NCI-H82 (cell line): ENCODE measurements around the gene FIG4.
"Not testable (repeated sequence)": the region's sequence is repeated elsewhere in the genome, so short reads cannot be mapped to it uniquely, and the experiment has no call there.

Experiments used
- DNase-seq: peaks from one replicate; lab custom pipeline; 2025; lab: John Stamatoyannopoulos, UW

Gene FIG4

GRCh38 chr6:109759098-109759955 lies 68.2 kb downstream of the FIG4 start:
- DNase-seq, result no peak

- DNase-seq, result no peak
These were observed 69.1 kb downstream of the FIG4 start for GRCh38 chr6:109760208-109760607.

- DNase-seq, result no peak
These were observed 71.1 kb downstream of the FIG4 start for GRCh38 chr6:109762166-109762565.

GRCh38 chr6:109762769-109763441 lies 71.8 kb downstream of the FIG4 start:
- no peak for DNase-seq

GRCh38 chr6:109766167-109766566 lies 75.1 kb downstream of the FIG4 start:
- DNase-seq, result no peak

GRCh38 chr6:109767961-109768360 lies 76.9 kb downstream of the FIG4 start:
- no peak for DNase-seq

GRCh38 chr6:109768485-109768884 lies 77.4 kb downstream of the FIG4 start:
- no peak for DNase-seq

GRCh38 chr6:109769213-109769612 lies 78.1 kb downstream of the FIG4 start:
- no peak for DNase-seq

GRCh38 chr6:109770047-109770446 lies 79.0 kb downstream of the FIG4 start:
- peak; percentile 79 for DNase-seq

GRCh38 chr6:109770779-109771178 lies 79.7 kb downstream of the FIG4 start:
- no peak for DNase-seq

- not testable (repeated sequence) for DNase-seq
These were observed 81.1 kb downstream of the FIG4 start for GRCh38 chr6:109771939-109772755.

GRCh38 chr6:109772883-109773431 lies 81.9 kb downstream of the FIG4 start:
- DNase-seq, result no peak

GRCh38 chr6:109781001-109781400 lies 89.9 kb downstream of the FIG4 start:
- DNase-seq, result no peak

GRCh38 chr6:109782491-109782999 lies 91.4 kb downstream of the FIG4 start:
- no peak for DNase-seq

- DNase-seq, result peak; percentile 51
These were observed 92.3 kb downstream of the FIG4 start for GRCh38 chr6:109783250-109783986.

GRCh38 chr6:109787312-109787711 lies 96.2 kb downstream of the FIG4 start:
- no peak for DNase-seq

GRCh38 chr6:109788687-109789086 lies 97.6 kb downstream of the FIG4 start:
- no peak for DNase-seq

- DNase-seq, result no peak
These were observed 99.0 kb downstream of the FIG4 start for GRCh38 chr6:109790131-109790530.

GRCh38 chr6:109791301-109791700 lies 100.2 kb downstream of the FIG4 start:
- no peak for DNase-seq

GRCh38 chr6:109793021-109793420 lies 101.9 kb downstream of the FIG4 start:
- no peak for DNase-seq

- no peak for DNase-seq
These were observed 102.7 kb downstream of the FIG4 start for GRCh38 chr6:109793792-109794191.
